ENCODE measurements around the gene SHC2. TPM values are rescaled to one million over a fixed set of nuclear protein-coding genes. Genes with fewer than 3 reads are reported as not detected.
"Not testable (repeated sequence)": the region's sequence is repeated elsewhere in the genome, so short reads cannot be mapped to it uniquely, and the experiment has no call there.

The SHC2 gene
- total RNA-seq, 1 donor from 2014 or later = 26.0 TPM

DNA sequence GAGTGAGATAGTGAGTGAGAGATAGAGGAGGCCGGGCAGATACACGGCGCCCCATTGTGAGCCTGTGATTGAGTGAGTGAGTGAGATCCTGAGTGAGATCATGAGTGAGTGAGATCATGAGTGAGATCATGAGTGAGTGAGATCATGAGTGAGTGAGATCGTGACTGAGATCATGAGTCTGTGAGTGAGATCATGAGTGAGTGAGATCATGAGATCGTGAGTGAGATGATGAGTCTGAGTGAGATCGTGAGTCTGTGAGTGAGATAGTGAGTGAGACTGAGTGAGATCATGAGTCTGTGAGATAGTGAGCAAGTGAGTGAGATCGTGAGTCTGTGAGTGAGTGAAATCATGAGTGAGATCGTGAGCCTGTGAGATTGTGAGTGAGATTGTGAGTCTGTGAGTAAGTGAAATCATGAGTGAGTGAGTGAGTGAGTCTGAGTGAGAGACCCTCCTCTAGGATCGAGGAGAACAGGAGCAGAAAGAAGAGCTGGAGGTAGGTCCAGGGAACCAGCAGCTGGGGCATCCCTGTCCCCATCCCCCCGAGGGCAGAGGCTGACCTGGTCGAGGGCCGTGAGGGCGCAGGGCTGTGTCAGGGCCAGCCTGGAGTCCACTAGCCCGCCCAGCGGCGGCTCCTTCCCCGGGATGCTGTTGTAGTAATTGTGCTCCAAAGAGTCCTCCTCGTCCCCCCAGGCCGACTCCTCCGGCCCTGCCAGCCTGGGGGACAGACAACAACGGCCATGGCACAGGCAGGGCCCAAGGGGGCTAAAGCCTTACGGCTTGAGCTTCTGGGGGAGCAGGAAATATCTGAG, 26.5 kb downstream of the SHC2 start:
- Histone ChIP-seq H3K36me3 (no peaks in the 10 kb centered on the region), H3K9me3 (no peaks in the 10 kb centered on the region), H3K27ac (no peak overlapping the region), H3K4me1 (no peaks in the 10 kb centered on the region), H3K4me3 (no peak overlapping the region), H3K27me3 (no peaks in the 10 kb centered on the region)
- DNase-seq (ENCODE audit: extremely low spot score in 2 of 2) = no peak
- TF ChIP-seq, protein P1, sequence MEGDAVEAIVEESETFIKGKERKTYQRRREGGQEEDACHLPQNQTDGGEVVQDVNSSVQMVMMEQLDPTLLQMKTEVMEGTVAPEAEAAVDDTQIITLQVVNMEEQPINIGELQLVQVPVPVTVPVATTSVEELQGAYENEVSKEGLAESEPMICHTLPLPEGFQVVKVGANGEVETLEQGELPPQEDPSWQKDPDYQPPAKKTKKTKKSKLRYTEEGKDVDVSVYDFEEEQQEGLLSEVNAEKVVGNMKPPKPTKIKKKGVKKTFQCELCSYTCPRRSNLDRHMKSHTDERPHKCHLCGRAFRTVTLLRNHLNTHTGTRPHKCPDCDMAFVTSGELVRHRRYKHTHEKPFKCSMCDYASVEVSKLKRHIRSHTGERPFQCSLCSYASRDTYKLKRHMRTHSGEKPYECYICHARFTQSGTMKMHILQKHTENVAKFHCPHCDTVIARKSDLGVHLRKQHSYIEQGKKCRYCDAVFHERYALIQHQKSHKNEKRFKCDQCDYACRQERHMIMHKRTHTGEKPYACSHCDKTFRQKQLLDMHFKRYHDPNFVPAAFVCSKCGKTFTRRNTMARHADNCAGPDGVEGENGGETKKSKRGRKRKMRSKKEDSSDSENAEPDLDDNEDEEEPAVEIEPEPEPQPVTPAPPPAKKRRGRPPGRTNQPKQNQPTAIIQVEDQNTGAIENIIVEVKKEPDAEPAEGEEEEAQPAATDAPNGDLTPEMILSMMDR (IDR thresholded peaks at IDR 0.05) = no peak
- TF ChIP-seq POLR2A (IDR thresholded peaks at IDR 0.05) = no peak
- intact Hi-C loops (cut with DNase I) = no loop called here

DNA sequence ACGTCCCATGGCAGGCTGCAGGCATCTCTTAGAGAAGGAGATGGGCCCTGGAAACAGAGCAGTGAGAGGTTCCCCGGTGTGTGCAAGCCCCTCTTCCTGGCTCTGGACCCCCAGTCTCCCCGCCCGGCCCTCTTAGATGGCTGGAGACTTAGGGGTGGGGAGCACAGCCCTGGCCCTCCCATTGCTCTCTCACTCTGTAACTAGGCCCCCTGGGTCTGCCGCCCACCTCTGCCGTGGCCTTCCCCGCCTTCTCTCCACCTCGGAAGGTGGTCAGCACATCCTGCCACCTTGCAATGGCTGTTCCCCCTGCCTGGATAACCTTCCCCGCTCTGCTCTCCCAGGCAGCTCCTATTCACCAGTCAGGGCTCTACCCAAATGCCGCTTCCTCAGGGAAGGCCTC, 30.1 kb downstream of the SHC2 start:
- no peak for TF ChIP-seq POLR2A (IDR thresholded peaks at IDR 0.05)
- TF ChIP-seq, protein P1 (IDR thresholded peaks at IDR 0.05) = no peak
- TF ChIP-seq POLR2AphosphoS5 (IDR thresholded peaks at IDR 0.05; ENCODE audit: insufficient read depth in 1 of 2, low read depth in 1 of 2) = no peak
- intact Hi-C loops (cut with DNase I) = no loop called here
- no peak for DNase-seq (ENCODE audit: extremely low spot score in 2 of 2)
- no peaks in the 10 kb centered on the region for H3K36me3 ChIP-seq
- no peaks in the 10 kb centered on the region for H3K9me3 ChIP-seq
- no peak overlapping the region for H3K27ac ChIP-seq
- no peaks in the 10 kb centered on the region for H3K4me1 ChIP-seq
- H3K4me3 ChIP-seq = no peak overlapping the region
- no peaks in the 10 kb centered on the region for H3K27me3 ChIP-seq

DNA sequence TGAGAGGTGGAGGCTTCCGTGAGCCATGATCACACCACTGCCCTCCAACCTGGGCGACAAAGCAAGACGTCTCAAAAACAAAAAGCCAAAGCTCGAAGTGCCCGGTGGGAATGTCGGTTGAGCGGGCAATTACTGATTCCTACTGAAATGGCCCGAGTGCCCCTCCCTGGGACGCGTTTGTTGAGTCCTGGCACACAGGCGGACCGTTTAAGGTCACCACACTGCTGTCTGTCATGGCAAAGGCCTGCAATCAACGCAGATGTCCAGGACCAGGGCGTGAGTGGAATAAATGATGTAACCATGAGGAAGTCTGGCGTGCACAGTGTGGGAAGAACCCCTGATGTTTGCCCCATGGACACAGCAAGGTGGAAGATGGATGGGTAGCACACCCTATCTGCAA, 32.7 kb downstream of the SHC2 start:
- Histone ChIP-seq H3K27me3 (no peaks in the 10 kb centered on the region), H3K27ac (no peak overlapping the region), H3K36me3 (peaks cover 0 to 4% of the 10 kb centered on the region in 2 donors), H3K4me1 (no peaks in the 10 kb centered on the region), H3K9me3 (no peaks in the 10 kb centered on the region), H3K4me3 (no peak overlapping the region)
- DNase-seq (ENCODE audit: extremely low spot score in 2 of 2) = no peak
- intact Hi-C loops (cut with DNase I) = no loop called here
- TF ChIP-seq, protein P1 (IDR thresholded peaks at IDR 0.05) = no peak
- TF ChIP-seq POLR2A (IDR thresholded peaks at IDR 0.05) = no peak
- TF ChIP-seq POLR2AphosphoS5 (IDR thresholded peaks at IDR 0.05; ENCODE audit: insufficient read depth in 1 of 2, low read depth in 1 of 2) = no peak

DNA sequence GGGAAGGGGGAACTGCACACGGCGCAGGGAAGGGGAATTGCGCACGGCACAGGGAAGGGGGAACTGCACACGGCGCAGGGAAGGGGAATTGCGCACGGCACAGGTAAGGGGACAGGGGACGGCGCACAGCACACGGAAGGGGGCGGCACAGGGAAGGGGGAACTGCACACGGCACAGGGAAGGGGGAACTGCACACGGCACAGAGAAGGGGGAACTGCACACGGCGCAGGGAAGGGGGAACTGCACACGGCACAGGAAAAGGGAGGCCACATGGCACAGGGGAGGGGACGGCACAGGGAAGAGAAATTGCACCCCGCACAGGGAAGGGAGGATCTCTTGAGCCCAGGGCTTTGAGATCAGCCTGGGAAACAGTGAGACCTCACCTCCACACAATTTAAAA, 33.2 kb downstream of the SHC2 start:
- DNase-seq (ENCODE audit: extremely low spot score in 2 of 2); H3K36me3 ChIP-seq; H3K4me1 ChIP-seq; H3K27me3 ChIP-seq; H3K9me3 ChIP-seq; intact Hi-C loops (cut with DNase I); H3K4me3 ChIP-seq; H3K27ac ChIP-seq: not testable (repeated sequence)

DNA sequence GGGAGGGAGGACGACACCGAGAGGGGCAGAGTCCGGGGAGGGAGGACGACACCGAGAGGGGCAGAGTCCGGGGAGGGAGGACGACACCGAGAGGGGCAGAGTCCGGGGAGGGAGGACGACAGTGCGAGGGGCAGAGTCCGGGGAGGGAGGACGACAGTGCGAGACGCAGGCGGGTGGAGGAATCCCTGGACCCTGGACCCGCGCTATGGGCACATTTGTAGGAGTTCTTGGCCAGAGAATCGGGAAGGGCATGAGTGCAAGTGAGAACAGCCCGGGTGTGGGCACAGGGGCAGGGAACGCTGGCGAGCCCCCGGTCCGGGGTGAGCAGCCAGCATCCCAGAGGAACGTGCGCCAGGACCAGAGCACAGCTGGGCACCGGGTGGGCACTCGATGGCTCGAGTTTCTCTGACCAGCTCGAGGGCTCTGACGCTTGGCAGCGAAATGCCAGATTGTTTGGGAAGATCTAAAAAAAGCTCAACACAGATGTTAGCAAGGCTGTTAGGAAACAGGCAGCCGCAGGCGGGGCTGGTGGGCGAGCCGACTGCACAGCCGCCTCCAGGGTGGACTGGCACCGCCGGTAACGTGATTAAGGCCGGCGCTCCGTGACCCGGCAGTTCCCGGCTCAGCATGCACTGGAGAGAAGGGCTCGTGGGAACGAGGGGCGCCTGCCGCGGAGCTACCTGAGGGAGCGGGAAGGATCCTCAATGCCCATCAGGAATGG, 33.9 kb downstream of the SHC2 start:
- peaks cover 0 to 4% of the 10 kb centered on the region in 2 donors for H3K36me3 ChIP-seq
- TF ChIP-seq, protein P1 (IDR thresholded peaks at IDR 0.05) = no peak
- TF ChIP-seq POLR2A (IDR thresholded peaks at IDR 0.05) = no peak
- no peak for TF ChIP-seq POLR2AphosphoS5 (IDR thresholded peaks at IDR 0.05; ENCODE audit: insufficient read depth in 1 of 2, low read depth in 1 of 2)
- H3K9me3 ChIP-seq = no peaks in the 10 kb centered on the region
- H3K4me1 ChIP-seq = no peaks in the 10 kb centered on the region
- DNase-seq (ENCODE audit: extremely low spot score in 2 of 2) = no peak
- no peak overlapping the region for H3K27ac ChIP-seq
- intact Hi-C loops (cut with DNase I) = no loop called here
- H3K27me3 ChIP-seq = no peaks in the 10 kb centered on the region
- H3K4me3 ChIP-seq = no peak overlapping the region

All from vagina (tissue), 2 donors.